GM18511 (cell line): Measurements from ENCODE around the gene RMP24.
"Not testable (repeated sequence)": the region's sequence is repeated elsewhere in the genome, so short reads cannot be mapped to it uniquely, and the experiment has no call there.

Experiments
- ATAC-seq: cut with Tn5 transposase; IDR thresholded peaks from one replicate; pipeline ENCODE4 v1.9.1; 2021; ENCODE audit warnings: mild to moderate bottlenecking, moderate library complexity; ENCODE audit not compliant: unreplicated experiment

Gene RMP24

GRCh38 chr18:35967866-35968265 lies 4.6 kb upstream of the RMP24 start:
- ATAC-seq = not testable (repeated sequence)

DNA sequence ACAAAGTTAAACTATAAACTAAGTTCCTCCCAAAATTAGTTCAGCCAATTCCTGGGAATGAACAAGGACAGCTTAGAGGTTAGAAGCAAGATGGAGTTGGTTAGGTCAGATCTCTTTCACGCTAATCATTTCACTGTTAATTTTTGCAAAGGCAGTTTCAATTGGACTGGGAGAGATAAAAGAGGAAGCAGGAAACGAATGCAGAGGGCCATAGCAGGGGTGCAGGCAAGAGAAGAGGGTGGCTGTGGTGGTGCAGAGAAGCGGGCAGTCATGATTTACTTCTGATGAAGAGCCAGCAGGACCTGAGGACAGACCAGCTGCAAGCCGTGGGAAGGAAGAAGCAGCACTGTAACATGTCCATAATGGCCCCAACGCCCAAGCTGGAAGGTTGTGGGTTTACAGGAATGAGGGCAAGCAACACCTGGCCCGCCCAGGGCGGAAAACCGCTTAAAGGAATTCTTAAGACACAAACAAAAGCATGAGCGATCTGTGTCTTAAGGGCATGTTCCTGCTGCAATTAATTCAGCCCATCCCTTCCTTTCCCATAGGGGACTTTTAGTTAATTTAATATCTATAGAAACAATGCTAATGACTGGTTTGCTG lies 4.1 kb upstream of the RMP24 start:
- ATAC-seq = no peak

GRCh38 chr18:35969676-35970075 lies 2.8 kb upstream of the RMP24 start:
- no peak for ATAC-seq

DNA sequence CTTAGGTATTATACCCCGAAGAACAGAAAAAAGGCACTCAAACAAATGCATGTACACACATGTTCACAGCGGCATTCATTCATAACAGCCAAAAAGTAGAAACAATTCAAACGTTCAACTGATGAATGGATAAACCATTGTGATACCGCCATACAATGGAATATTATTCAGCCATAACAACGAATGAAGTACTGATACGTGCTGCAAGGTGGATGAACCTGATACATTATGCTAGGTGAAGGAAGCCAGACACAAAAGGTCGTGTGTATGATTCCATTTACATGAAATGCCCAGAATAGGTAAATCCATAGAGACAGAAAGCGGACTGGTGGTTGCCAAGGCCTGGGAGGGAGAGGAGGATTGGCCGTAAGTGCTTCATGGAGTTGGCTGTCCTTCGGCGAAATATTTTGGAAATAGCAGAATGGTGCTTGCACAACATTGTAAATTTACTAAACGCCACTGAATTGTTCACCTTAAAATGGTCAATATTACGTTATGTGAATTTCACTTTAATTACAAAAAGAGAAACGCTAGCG lies 750 bp upstream of the RMP24 start:
- peak; percentile 19 for ATAC-seq

GRCh38 chr18:35973650-35974049 lies 1.2 kb downstream of the RMP24 start:
- no peak for ATAC-seq

DNA sequence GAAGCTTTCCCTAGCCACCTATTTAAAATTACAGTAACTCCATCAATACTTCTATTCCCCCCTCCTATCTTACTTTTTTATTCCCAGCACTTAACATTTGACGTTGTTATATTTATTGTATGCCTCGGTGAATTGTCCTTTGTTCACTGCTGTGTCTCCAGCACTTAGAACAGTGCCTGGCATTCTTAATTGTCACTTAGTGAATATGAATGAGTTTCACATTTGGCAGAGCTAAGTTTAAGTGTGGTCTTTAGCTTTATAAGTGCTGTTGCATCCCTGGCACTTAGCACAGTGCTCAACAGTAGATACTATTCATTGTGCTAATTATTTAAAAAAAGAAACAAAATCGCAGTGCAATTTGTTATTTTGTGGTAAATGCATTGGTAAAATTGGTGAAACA lies 1.7 kb downstream of the RMP24 start:
- no peak for ATAC-seq

DNA sequence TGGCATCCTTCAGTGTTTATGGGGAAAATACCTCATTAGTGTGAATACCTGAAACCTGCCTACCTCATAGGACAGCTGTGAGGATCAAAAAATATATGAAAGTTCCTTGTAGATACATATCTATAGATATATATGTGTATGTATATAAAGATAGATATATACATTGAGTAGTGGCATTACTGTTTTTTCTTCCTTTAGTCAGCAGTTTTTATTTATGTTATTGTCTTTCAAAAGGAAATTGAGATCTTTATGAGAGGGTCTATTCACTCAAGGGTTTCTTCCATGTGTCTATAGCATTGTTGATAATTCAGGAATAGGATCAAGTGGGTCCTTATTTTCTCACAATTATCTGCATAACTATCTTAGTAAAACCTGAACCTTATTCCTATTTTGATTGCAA lies 6.6 kb downstream of the RMP24 start:
- ATAC-seq = no peak

DNA sequence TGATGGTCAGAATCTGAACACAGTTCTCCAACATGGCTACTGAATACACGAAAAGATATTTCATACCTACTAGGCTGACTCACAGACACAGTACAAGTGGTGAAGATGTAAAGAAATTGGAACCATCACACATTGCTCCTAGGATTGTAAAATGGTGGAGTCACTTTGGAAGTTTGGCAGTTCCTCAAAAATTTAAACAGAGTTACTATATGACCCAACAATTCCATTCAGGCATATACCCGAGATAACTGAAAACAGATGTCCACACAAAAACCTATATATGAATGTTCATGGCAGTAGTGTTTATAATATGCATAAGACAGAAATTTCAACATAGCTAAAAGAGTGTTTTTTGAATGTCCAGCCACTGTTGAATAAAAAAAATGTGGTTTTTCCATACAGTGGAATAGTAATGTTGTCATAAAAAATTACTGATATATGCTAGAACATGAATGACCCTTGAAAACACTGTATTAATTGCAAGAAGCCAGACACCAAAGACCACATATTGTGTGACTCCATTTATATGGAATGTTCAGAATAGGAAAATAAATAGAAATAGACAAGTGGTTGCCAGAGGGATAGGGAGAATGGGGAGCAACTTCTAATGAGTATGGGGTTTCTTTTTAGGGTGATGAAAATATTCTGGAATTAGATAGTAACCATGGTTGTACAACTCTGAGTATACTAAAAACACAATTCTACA lies 10.1 kb downstream of the RMP24 start:
- ATAC-seq = no peak

DNA sequence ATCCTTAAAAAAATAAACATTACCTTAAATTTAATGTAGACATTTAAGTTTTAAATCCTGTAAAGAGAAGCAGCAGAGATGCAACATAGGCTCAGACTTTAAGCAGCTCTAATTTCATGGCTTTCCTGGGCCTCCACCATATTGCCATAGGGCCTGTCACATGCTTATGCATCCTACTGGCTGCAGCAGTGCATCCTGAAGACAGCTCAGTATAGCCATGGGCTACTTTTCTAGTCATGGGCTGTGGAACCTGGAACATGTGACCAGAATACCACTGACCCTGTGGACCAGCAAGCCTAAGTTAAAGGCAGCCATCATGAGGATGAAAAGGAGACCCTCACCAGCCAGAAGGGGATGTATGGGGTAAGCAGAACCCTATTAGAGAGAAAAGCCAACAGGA lies 10.7 kb downstream of the RMP24 start:
- ATAC-seq = no peak

GRCh38 chr18:35983818-35984217 lies 11.3 kb downstream of the RMP24 start:
- ATAC-seq = no peak

DNA sequence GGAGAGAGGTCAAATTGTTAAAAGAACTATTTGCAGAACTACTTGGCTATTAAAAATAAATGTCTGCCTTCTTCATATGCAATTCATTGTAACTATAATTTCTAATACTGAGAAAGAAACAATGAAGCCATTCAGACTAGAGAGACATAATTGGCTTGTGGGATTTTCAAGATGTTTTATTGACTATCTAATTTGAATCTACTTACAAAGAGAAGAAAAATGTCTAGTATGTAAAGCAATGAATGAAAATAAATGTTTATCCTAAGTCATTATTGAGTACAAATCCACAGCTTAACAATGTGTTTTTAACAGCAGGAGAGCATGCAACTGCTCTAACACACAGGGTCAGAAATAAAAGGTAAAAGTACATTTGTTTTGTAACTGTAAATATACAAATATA lies 19.2 kb downstream of the RMP24 start:
- ATAC-seq = no peak

- ATAC-seq = no peak
These were observed 20.5 kb downstream of the RMP24 start for GRCh38 chr18:35993013-35993412.

DNA sequence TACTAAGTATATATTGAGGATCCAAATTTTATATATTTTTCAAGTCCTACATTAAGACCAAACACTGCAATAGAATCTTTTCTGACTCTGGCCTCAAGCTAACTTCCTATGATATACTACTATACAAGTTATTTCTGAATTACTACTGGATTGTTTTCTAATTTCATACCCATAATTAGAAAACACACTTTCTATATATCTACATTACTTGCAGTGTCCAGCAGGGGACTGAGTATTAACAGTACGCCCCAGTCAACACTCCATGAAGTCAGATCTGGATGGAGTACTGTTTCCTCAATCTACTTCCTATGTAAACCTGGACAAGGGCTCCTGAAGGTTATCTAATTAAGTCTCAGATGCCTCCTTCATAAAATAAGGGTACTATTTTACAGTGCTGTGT lies 26.5 kb downstream of the RMP24 start:
- ATAC-seq = no peak

DNA sequence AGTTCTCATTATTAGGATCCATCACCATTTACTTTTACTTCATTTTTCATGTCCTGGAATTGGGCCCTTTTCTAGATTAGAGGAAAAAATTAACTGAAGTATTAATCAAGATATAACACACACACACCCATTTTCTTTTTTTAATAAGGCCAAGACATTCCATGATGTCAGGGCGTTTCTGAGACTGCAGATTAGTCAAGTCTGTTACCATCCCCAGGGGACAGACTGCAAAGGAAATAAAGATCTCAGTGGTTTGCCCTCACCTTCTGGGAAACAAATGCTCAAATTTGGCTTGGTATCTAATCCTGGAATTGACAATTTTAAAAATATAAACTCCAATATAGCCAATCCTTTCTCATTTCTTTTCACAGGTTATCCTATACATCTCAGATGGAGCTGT lies 27.4 kb downstream of the RMP24 start:
- no peak for ATAC-seq

- no peak for ATAC-seq
These were observed 34.5 kb downstream of the RMP24 start for GRCh38 chr18:36006997-36007396.

GRCh38 chr18:36009214-36009613 lies 36.7 kb downstream of the RMP24 start:
- no peak for ATAC-seq

DNA sequence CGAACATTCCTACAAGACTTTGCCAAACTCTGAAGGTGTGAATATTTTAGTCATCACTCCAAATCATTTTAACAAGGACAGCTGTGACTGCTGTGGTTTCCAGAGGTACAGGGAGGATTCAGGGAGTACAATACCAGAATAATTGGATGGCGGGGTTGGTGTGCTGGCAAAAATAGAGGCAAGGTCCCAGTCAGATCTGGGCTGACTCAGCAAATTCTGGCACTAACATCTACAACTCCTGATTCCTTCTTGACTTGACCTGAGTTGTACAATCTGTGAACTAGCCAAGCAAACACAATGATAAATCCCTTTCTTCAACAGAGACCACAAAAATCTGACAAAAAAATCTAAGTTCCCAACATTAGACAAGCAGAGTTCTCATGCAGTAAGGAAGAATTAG lies 40.4 kb downstream of the RMP24 start:
- no peak for ATAC-seq

- peak; percentile 92 for ATAC-seq
These were observed 43.1 kb downstream of the RMP24 start for GRCh38 chr18:36015629-36016028.

DNA sequence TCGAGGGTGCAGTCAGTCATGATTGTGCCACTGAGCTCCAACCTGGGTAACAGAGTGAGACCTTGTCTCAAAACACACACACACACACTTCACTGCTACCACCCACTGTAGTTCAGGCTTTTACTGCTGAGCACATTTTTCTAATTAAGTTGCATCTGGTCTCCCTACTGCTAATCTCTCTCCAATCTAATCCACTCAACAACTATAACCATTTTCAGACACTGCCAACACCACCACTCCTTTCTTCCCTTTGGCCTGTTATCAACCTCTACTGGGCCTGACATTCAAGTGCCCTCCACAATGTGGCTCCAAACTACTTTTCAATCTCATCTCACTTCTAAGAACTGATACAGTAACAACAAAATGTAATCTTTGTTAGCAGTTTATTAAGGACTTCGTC lies 44.8 kb downstream of the RMP24 start:
- no peak for ATAC-seq

- no peak for ATAC-seq
These were observed 47.8 kb downstream of the RMP24 start for GRCh38 chr18:36020174-36020711.

DNA sequence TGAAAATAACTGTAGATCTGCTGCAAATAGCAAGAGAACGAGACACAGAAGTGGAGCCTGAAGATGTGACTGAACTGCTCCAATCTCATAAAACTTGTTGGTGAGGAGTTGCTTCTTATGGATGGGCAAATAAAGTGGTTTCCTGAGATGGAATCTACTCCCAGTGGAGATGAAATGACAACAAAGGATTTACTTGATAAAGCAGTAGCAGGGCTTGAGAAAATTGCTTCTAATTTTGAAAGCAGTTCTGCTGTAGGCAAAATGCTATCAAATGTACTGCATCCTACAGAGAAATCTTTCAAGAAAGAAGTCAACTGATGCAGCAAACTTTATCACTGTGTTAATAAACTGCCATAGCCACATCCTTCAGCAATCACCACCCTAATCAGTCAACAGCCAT lies 50.9 kb downstream of the RMP24 start:
- ATAC-seq = no peak

GRCh38 chr18:36024241-36024640 lies 51.8 kb downstream of the RMP24 start:
- not testable (repeated sequence) for ATAC-seq
